HG03469 (cell line): Measurements from ENCODE around the gene HYAL3.
"Not testable (repeated sequence)": the region's sequence is repeated elsewhere in the genome, so short reads cannot be mapped to it uniquely, and the experiment has no call there.

ENCODE experiments used
- ATAC-seq: cut with Tn5 transposase; IDR thresholded peaks from one replicate; pipeline ENCODE4 v1.9.1; 2021; ENCODE audit warnings: mild to moderate bottlenecking, moderate library complexity, moderate number of reproducible peaks; ENCODE audit not compliant: unreplicated experiment

The HYAL3 gene

GRCh38 chr3:50260027-50260941 is 38.9 kb downstream of the HYAL3 start:
- ATAC-seq: no peak

DNA sequence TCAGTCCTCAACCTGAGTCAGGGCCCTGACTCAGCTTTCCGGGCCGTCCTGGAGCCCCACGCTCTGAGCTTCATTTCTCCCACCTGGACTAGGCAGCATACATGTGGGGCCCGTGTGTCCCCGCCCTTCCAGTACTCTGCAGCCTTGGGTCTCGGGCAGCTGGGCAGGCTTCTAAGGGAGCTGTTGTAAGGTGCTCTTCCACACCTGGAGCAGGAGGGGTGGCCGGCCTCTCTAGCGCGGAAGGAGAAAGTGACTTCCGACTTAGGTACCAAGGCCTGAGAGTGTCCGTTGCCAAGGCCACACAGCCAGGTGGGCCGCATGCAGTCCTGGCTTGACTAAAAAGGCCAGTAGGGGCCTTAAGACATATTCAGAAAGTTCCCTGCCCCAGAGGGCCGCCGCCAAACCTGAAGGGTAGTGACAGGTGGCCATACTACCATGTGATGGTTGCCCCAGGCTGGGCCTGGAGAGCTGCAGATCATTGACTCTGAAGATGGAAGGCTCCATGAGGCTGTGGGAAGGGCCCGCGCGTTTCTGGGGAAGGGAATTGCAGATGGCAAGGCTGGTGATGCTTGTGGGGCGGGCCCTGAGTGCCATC is 39.7 kb downstream of the HYAL3 start:
- no peak for ATAC-seq

- no peak for ATAC-seq
These were observed 40.2 kb downstream of the HYAL3 start for GRCh38 chr3:50258979-50259378.

DNA sequence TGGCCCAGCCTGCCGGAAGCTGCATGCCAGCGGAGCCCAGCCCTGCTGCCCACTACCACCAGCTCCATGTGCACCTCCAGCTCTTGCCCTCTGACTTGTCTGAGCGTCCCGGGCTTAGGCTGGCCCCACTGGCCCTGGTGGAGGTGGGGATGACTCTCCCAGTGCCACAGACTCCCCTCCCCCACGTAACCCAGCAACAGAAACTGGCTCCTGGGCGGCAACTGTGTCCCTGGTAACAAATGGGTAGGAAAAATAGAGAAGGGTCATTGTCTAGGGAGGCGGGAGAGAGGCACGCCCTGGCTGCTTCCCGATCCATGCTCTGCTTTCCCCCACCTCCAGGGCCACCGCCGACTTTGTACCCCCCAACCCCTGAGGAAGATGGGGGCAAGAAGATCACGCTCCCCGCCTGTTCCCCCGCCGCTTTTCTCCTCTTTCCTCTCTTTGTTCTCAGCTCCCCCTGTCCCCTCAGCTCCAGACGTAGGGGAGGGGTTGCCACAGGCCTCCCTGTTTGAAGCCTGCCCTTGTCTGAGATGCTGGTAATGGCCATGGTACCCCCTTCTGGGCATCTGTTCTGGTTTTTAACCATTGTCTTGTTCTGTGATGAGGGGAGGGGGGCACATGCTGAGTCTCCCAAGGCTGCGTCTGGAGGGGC is 41.0 kb downstream of the HYAL3 start:
- ATAC-seq: no peak

DNA sequence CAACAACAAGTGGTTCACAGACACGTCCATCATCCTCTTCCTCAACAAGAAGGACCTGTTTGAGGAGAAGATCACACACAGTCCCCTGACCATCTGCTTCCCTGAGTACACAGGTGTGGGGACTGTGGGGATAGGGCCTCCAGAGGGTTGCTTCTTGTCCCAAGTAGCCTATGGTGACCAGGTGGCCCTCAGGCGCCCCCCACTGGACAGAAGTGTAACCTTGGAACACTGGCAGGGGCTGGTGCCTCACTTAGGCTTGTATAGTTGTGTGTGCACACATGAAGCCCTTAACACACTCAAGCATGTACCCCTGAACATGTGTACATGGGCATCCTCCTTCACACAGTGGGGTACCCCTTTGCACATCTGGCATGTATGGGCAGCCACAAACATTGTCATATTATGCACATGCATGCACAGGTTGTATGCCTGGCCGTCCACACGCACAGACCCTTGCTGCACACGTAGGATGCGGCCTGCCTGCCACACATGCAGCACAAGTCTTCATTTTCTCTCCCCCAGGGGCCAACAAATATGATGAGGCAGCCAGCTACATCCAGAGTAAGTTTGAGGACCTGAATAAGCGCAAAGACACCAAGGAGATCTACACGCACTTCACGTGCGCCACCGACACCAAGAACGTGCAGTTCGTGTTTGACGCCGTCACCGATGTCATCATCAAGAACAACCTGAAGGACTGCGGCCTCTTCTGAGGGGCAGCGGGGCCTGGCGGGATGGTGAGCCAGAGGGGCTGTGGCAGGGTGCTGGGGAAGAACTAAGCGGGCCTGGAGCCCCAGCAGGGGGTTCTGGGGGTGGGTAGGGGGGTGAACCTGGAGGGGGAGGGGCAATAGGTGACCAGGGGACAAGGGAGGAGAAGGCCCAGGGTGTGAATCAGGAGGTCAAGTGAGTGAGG is 42.0 kb downstream of the HYAL3 start:
- ATAC-seq: no peak

- no peak for ATAC-seq
These were observed 44.0 kb downstream of the HYAL3 start for GRCh38 chr3:50255251-50255615.

GRCh38 chr3:50254577-50255250 is 44.5 kb downstream of the HYAL3 start:
- ATAC-seq: no peak

GRCh38 chr3:50251220-50251619 is 48.0 kb downstream of the HYAL3 start:
- no peak for ATAC-seq

GRCh38 chr3:50250514-50250913 is 48.7 kb downstream of the HYAL3 start:
- no peak for ATAC-seq

GRCh38 chr3:50249457-50249856 is 49.7 kb downstream of the HYAL3 start:
- ATAC-seq: no peak

DNA sequence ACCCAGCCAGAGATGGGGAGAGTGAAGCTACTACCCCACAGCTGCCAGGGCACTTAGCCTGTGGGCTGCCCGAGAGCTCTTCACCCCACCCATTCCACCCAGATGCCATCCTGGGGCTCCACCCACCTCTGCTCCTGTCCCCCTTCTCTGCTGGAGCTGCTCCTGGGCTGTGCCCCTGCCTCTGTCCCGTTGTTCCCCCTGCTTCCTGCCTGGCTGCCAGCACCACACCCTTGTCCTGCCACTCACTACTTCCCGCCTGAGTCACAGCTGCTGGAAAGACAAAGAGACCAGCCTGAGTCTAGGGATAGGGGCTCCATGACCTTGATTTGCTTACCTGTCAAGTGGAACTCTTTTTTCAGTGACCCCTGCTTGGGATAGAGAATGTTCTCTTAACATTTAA is 50.8 kb downstream of the HYAL3 start:
- no peak for ATAC-seq

- peak; percentile 50 for ATAC-seq
These were observed 52.7 kb downstream of the HYAL3 start for GRCh38 chr3:50246517-50246954.

DNA sequence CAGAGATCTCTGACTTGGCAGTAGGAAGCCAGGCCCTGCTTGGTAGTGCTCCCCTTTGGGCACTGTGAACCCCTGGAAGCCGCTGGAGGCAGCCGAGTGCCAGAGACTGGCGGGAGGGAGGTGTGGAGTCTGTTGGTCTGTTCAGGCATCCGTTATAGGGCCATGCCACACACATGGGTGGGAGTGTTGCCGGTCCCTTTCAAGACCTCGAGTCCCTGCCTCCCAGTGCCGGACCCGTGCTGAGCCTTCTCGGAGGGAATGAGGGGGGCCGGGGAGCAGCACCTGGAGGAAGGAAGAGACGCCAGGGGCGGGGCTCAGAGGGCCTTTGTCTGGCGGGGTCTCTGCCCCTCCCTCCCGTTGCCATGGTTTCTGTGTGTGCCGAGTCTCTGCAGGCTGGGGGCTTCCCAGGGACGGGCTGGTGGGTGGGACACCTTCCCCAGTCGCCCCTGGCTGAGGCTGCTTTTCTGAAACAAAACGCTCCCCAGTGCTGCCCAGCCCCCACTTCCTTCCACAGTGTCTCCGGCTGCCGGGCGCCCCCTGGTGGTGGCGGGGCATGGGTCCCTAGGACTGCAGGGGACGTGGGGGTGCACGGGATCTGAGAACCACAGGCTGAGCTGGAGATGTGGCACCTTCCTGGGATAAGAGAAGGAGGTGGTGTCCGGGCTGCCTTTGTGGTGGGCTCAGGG is 53.2 kb downstream of the HYAL3 start:
- peak; percentile 24 for ATAC-seq

GRCh38 chr3:50245251-50245745 is 53.9 kb downstream of the HYAL3 start:
- no peak for ATAC-seq

DNA sequence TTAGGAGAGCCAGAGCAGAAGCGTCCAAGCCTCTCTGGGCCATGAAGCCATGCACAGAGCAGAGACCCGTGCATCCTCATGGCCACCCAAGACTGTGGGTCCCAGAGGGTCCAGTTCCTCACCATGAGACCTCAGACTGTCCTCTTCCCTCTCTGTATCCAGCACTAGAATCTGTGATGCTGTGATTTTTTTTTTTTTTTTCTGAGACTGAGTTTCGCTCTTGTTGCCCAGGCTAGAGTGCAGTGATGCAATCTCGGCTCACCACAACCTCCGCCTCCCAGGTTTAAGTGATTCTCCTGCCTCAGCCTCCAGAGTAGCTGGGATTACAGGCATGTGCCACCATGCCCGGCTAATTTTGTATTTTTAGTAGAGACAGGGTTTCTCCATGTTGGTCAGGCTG is 54.4 kb downstream of the HYAL3 start:
- not testable (repeated sequence) for ATAC-seq

DNA sequence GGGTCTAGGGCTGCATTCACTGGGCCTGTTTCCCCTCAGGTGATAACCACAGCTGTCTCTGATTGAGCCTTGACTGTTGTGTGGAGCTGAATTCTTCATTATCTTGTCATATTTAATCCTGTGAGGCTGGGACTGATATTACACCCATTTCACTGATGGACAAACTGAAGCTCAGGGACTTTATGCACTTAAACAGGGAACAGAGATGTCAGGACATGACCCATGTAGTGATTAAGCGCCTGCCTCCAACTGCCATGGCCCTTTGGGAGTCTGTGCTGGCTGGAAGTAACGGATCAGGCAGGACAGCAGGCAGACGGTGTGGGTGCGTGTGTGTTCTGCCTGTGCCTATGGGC is 55.7 kb downstream of the HYAL3 start:
- no peak for ATAC-seq

DNA sequence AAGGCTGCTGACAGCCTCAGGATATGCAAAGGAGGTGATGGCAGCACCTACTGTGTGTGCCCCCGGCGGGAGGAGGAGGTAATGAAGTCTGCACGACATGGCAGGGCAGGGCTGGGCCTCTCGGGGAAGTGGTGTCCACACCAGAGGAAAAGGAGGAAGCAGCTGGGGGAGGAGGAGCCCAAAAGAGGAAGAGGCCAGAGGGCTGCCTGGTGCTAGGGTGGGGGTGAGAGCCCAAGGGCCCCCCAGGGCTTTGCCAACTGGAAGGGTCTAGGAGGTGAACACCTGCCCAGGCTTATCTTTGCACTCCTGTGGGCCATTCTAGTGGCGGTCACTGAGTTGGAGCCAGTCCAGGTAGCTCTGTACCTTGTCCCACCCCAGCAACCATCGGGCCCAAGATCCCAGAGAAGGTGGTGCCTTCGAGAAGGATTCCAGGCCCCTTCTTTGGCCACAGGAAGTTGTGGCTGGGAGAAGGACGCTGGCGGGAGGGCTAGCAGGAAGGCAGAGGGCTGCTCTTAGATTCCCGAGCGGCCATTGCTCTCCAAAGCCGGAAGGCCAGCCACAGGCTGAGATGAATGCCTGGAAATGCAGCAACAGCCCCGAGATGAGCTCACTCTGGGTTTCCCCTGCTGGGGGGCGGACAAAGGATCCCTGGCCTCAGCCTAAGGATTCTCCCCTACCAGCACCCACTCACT is 56.2 kb downstream of the HYAL3 start:
- no peak for ATAC-seq
